ENCODE results near the gene CHST11. TPM values are rescaled to one million over a fixed set of nuclear protein-coding genes. Genes with fewer than 3 reads are reported as not detected.

CHST11 gene
- total and polyA plus RNA-seq, 2 of the 4 experiments (the other 2 are of a cell fraction) = 1.4 to 2.7 TPM

- no peak overlapping the region for H3K4me2 ChIP-seq (ENCODE audit: low read depth, low read length)
- H4K20me1 ChIP-seq (ENCODE audit: insufficient read depth, low read length) = no peaks in the 10 kb centered on the region
- H3K4ac ChIP-seq (ENCODE audit: low read depth, low read length) = no peak overlapping the region
- H3K14ac ChIP-seq (replicated peaks; ENCODE audit: low read depth, low read length) = no peak overlapping the region
- H3K27ac ChIP-seq (ENCODE audit: insufficient read depth, low read length) = no peak overlapping the region
- dilution Hi-C loops (cut with HindIII; ENCODE audit: low sequenced_read_pairs, unreplicated experiment) = no loop called here
- H3K9me3 ChIP-seq (ENCODE audit: control insufficient read depth, insufficient read depth, low read length) = no peaks in the 10 kb centered on the region
- no peak overlapping the region for H3K4me3 ChIP-seq (ENCODE audit: insufficient read depth, low read depth, low read length)
- 0 out of 2 replicates have a peak, but pooled peaks cover 1% of the 10 kb centered on the region for H3K27me3 ChIP-seq (ENCODE audit: control insufficient read depth, insufficient read depth, low read length)
- H2BK15ac ChIP-seq (ENCODE audit: low read depth, low read length) = no peak overlapping the region
- H3K23ac ChIP-seq (ENCODE audit: low read depth, low read length) = no peak overlapping the region
- no peak overlapping the region for H2BK20ac ChIP-seq (ENCODE audit: low read depth, low read length)
- H2AFZ ChIP-seq (replicated peaks; ENCODE audit: low read length, poor library complexity) = no peak overlapping the region
- no peak overlapping the region for H2BK5ac ChIP-seq (ENCODE audit: low read depth, low read length, poor library complexity, severe bottlenecking)
- H3K56ac ChIP-seq (ENCODE audit: extremely low read depth, insufficient read depth, low read length) = no peak overlapping the region
- BruUV-seq (replicated peaks) = no TSS peak
- H4K91ac ChIP-seq (ENCODE audit: insufficient read depth, low read depth, low read length) = no peak overlapping the region
- no peaks in the 10 kb centered on the region for H3K36me3 ChIP-seq (ENCODE audit: control insufficient read depth, insufficient read depth, low read length)
- TF ChIP-seq MAZ (IDR thresholded peaks at IDR 0.05; ENCODE audit: borderline replicate concordance, low read depth, low read length) = no peak
- no peak for TF ChIP-seq MXI1 (IDR thresholded peaks at IDR 0.05; ENCODE audit: borderline replicate concordance, low read depth, low read length)
- no peak for TF ChIP-seq MAFK (IDR thresholded peaks at IDR 0.05; ENCODE audit: low read depth, low read length)
- TF ChIP-seq SMC3 (IDR thresholded peaks at IDR 0.05; ENCODE audit: low read depth, low read length) = no peak
- H3K9ac ChIP-seq (ENCODE audit: low read depth, low read length) = no peak overlapping the region
- peaks cover 4% of the 10 kb centered on the region for H3K4me1 ChIP-seq (ENCODE audit: control insufficient read depth, insufficient read depth, low read length)
- no peak for ATAC-seq (ENCODE audit: low read depth)
- 86% methylated on average over 4 of the region's 4 CpGs; no CpG with 5 or more reads in 1 of the 2 experiments for WGBS, 2 experiments (ENCODE audit: extremely low coverage in 2 of 2, insufficient read length in 1 of 2)
- DNase-seq = no peak
- POLR2A ChIA-PET (ENCODE audit: unreplicated experiment) = no interaction called here
- in situ Hi-C loops (cut with MboI; ENCODE audit: low sequenced_read_pairs) = no loop called here
- CTCF ChIA-PET = no interaction called here
- H3K79me1 ChIP-seq (ENCODE audit: low read depth in 1 of 2, low read length in 2 of 2) = no peaks in the 10 kb centered on the region
- intact Hi-C loops (cut with micrococcal nuclease) = no loop called here
- H3K18ac ChIP-seq (ENCODE audit: low read depth, low read length) = no peak overlapping the region
- H2AK5ac ChIP-seq (ENCODE audit: low read depth, low read length) = no peak overlapping the region
- H4K8ac ChIP-seq (ENCODE audit: low read depth in 2 of 2, low read length in 2 of 2) = no peak overlapping the region
- H4K5ac ChIP-seq (ENCODE audit: low read depth, low read length) = no peak overlapping the region
- H3K9me1 ChIP-seq (ENCODE audit: insufficient read depth, low read length) = peaks cover 4% of the 10 kb centered on the region
- H2AK9ac ChIP-seq (replicated peaks; ENCODE audit: low read depth, low read length, poor library complexity) = no peak overlapping the region
- H2BK120ac ChIP-seq (ENCODE audit: low read depth, low read length) = no peak overlapping the region
Measured at GRCh38 chr12:104752016-104752415, 295.3 kb downstream of the CHST11 start.
